Measurements from ENCODE around the gene ICA1. TPM values are rescaled to one million over a fixed set of nuclear protein-coding genes. Genes with fewer than 3 reads are reported as not detected.

The ICA1 gene
- total RNA-seq, 1 experiment from 2014 or later = 28.8 TPM

GRCh38 chr7:8227261-8227660 is 34.7 kb downstream of the ICA1 start:
- Histone ChIP-seq H3K14ac (ENCODE audit: insufficient read depth, low read length) (no peak overlapping the region), H3K9ac (ENCODE audit: extremely low read depth, insufficient read length, low read length) (no peak overlapping the region), H3K4ac (ENCODE audit: low read depth, low read length) (no peak overlapping the region), H3K79me1 (ENCODE audit: insufficient read depth, low read depth, low read length, poor library complexity, severe bottlenecking) (no peaks in the 10 kb centered on the region), H3K18ac (ENCODE audit: insufficient read length, low read depth, low read length) (no peak overlapping the region), H3K23ac (ENCODE audit: insufficient read length, low read depth, low read length) (no peak overlapping the region), H2AK5ac (ENCODE audit: insufficient read length, low read length) (no peak overlapping the region), H4K5ac (ENCODE audit: insufficient read length, low read depth, low read length) (no peak overlapping the region), H4K20me1 (ENCODE audit: control insufficient read depth, insufficient read depth, insufficient read length) (no peaks in the 10 kb centered on the region), H4K91ac (ENCODE audit: insufficient read length, low read depth, low read length) (no peak overlapping the region), H2BK12ac (ENCODE audit: insufficient read length, low read depth, low read length) (no peak overlapping the region), H3K9me3 (ENCODE audit: control insufficient read depth, low read depth, low read length) (no peaks in the 10 kb centered on the region), H3K4me1 (ENCODE audit: insufficient read depth, low read length) (peaks cover 3% of the 10 kb centered on the region; the same call in 1 of the 2 replicates), H3K23me2 (ENCODE audit: insufficient read length, low read depth, low read length, poor library complexity, severe bottlenecking) (no peaks in the 10 kb centered on the region), H3K79me2 (ENCODE audit: insufficient read depth, low read length) (no peaks in the 10 kb centered on the region), H3T11ph (ENCODE audit: low read length) (no peak overlapping the region), H3K27ac (ENCODE audit: insufficient read length, low read depth, low read length) (no peak overlapping the region), H2AFZ (ENCODE audit: low read length) (no peak overlapping the region), H4K8ac (replicated peaks; ENCODE audit: insufficient read length, low read depth, low read length) (no peak overlapping the region), H3K56ac (ENCODE audit: insufficient read length, low read depth, low read length) (no peak overlapping the region), H3K4me2 (ENCODE audit: insufficient read depth, insufficient read length, low read length) (no peak overlapping the region), H2BK5ac (ENCODE audit: insufficient read length, low read length) (no peak overlapping the region), H2BK15ac (ENCODE audit: low read depth, low read length) (no peak overlapping the region), H3K27me3 (ENCODE audit: insufficient read depth, low read length) (no peaks in the 10 kb centered on the region), H2BK20ac (ENCODE audit: low read depth, low read length, poor library complexity, severe bottlenecking) (no peak overlapping the region), H2BK120ac (ENCODE audit: low read depth, low read length, poor library complexity, severe bottlenecking) (no peak overlapping the region)
- WGBS (ENCODE audit: extremely low coverage, insufficient read length, low lambda C conversion rate) = no CpG with 5 or more reads among the region's 3 CpGs
- H3K36me3 Mint-ChIP-seq (ENCODE audit: insufficient read depth in 1 of 3, low read depth in 3 of 3) = peaks cover 0 to 5% (median 0%) of the 10 kb centered on the region in 3 experiments; a peak in 1 of 7 replicates
- H3K27ac Mint-ChIP-seq = no peak overlapping the region; a peak in 1 of 7 replicates
- peaks cover 6 to 9% of the 10 kb centered on the region in 2 experiments for H3K4me1 Mint-ChIP-seq
- no peak overlapping the region for H3K4me3 Mint-ChIP-seq
- no peak for DNase-seq
- H3K9me3 Mint-ChIP-seq = no peaks in the 10 kb centered on the region
- TF ChIP-seq CTCF (conservative IDR thresholded peaks at IDR 0.05) = no peak
- H3K27me3 Mint-ChIP-seq (ENCODE audit: low read depth) = no peaks in the 10 kb centered on the region; the same call in 1 of the 2 replicates

Measured in H9 (cell line).